Measurements from ENCODE around the gene GGCX.

GRCh38 chr2:85503168-85503850 is 58.0 kb downstream of the GGCX start:
- TF ChIP-seq RAD21 (IDR thresholded peaks at IDR 0.05; ENCODE audit: low read length) (no peak), CTCF (conservative IDR thresholded peaks at IDR 0.05; ENCODE audit: low read depth, low read length) (no peak), POLR2A (IDR thresholded peaks at IDR 0.05; ENCODE audit: low read depth, low read length) (no peak), MAZ (IDR thresholded peaks at IDR 0.05; ENCODE audit: borderline replicate concordance, low read depth, low read length) (no peak), RFX5 (IDR thresholded peaks at IDR 0.05; ENCODE audit: low read depth, low read length) (no peak), SMC3 (IDR thresholded peaks at IDR 0.05; ENCODE audit: low read depth, low read length) (no peak), CHD1 (IDR thresholded peaks at IDR 0.05; ENCODE audit: low read depth, low read length) (no peak), NFE2L2 (IDR thresholded peaks at IDR 0.05; ENCODE audit: low read depth, low read length) (no peak), ELK1 (IDR thresholded peaks at IDR 0.05; ENCODE audit: borderline replicate concordance, low read depth, low read length) (no peak), FOS (IDR thresholded peaks at IDR 0.05; ENCODE audit: low read depth, low read length) (no peak), MXI1 (IDR thresholded peaks at IDR 0.05; ENCODE audit: borderline replicate concordance, low read depth, low read length) (no peak), BHLHE40 (IDR thresholded peaks at IDR 0.05; ENCODE audit: low read depth, low read length) (no peak), MAFK (IDR thresholded peaks at IDR 0.05; ENCODE audit: low read depth, low read length) (no peak)

All from IMR-90 (cell line).